Skin of body (tissue), 2 donors: ENCODE measurements around the gene DEF6. TPM values are rescaled to one million over a fixed set of nuclear protein-coding genes. Genes with fewer than 3 reads are reported as not detected.

Experiments
- DNase-seq: peaks from one replicate; lab custom pipeline; 2025; lab: John Stamatoyannopoulos, UW
- total RNA-seq: library from RNA; depleted of rRNA; stranded (reverse); fragments of >200 nt; gene quantifications from one replicate; pipeline ENCODE4 v1.2.3, GENCODE V29; 2014

Gene DEF6
- total RNA-seq, 1 donor from 2014 or later, result 10.9 TPM

DNA sequence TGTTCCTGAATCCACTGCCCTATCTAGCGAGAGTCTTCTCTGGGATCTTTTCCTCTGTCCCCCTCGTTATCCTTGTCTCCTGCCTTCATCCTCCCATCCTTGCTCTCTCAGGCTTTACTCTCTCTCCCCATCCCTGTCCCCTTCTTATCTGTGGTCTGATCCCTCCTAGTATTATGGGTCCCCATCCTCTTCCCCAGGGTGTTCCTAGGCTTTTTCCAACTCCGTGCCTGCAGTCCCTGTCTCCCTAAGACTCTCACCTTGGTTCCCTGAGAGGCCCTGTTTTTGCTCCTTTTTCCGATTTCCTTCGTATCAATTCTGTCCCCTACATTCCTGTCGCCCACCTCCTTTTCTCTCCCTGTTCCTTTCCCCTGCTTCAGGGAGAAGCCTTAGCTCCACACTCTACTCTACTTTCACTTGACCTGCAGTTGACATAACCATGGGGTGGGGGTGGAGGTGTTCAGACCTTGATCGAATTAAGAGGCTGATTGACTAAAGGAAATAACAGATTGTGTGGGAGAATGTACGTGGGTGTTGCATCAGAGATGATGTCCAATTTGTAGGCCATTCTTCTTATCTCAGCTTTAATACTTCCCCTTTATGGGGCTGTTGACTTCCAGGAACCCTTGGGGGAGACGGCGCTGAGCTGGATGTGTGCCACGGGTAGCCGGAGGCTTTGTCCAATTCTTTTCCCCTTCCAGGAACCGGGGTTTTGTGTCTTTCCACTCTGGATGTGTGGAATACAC lies 45.6 kb downstream of the DEF6 start:
- DNase-seq, result no peak

DNA sequence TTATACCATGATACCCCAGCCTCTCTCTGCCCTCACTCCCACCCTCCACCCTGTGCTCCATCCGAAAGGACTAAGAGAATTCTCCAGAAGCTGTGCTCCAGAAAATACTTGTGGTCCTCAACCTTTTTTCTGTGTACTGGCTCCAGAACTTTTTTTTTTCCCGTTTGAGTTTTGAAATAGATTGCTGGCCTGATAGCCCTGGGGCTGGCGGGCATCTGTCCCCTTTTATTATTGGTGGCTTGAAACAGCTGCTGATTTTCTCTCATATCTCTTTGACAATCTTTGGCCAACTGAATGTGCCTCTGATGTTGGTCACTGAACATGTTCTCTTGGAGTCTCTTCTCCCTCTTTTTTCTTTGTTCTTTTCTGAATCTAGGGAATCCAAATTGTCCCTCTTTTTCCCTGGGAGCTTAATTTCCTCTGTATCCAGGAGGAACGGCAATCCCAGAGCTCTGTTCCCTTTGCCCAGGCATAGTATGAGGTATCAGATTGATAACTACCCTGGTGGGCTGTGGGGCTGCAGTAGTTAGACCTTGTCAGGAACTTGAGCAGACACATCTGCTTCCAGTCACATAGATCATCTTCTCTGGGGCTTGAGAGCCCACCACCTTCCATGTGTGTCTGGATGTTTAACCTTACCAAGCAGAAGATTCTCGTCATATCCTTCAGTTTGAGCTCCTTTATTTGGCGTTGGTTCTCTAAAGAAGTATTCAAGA lies 46.4 kb downstream of the DEF6 start:
- DNase-seq, result no peak

DNA sequence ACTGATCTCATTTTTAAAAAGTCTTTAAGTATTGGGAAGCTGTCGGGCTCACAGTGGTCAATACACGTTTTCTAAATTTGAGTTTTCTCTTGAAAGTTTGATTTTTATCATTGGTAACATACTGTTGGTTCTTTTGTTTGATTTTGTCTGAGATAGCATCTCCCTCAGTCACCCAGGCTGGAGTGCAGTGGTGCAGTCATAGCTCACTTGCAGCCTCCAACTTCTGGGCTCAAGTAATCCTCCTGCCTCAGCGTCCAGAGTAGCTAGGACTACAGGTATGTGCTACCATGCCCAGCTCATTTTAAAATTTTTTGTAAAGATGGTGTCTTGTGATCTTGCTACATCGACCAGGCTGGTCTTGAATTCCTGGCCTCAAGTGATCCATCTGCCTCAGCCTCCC lies 53.8 kb downstream of the DEF6 start:
- no peak for DNase-seq

DNA sequence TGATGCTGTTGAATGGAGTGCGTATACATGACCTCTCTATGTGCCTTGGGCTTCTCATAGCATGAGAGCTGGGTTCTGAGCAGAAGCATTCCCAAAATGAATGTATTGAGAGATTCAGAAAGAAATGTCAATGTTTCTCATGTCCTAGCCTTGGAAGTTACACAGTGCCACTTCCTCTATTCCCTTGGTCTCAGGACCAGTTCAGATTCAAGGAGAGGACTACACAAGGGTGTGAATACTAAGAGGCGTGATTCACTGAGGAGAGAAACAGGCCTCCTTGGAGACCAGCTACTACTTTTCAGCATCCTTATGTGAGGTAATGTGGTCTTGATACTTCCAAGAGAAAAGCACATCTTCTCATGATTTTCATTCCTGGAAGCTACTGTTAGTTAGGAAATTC lies 55.1 kb downstream of the DEF6 start:
- DNase-seq, result no peak

DNA sequence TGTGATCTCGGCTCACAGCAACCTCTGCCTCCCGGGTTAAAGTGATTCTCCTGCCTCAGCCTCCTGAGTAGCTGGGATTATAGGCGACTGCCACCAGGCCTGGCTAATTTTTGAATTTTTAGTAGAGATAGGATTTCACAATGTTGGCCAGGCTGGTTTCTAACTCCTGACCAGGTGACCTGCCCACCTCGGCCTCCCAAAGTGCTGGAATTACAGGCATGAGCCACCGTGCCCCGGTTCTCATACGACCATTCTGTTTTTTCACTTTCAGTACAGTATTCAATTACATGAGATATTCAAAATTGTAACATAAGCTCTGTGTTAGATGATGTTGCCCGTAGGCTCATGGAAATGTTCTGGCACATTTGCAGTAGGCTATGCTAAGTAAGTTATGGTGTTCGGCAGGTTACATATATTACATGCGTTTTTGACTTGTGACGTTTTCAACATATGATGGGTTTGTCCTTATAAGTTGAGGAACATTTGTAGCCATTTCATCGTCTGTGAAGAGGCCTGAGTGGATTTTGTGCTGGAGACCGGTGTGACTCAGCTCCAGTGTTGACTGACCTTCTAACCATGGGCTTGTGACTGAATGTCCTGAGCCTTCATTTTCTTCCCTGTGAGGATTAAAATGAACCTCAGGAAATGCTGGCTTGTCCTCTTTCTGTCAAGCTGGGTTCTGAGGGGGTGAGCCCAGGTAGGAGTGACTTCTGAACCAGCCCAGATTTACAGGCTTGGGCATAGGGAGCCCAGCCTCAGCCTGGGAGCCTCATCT lies 56.9 kb downstream of the DEF6 start:
- no peak for DNase-seq

DNA sequence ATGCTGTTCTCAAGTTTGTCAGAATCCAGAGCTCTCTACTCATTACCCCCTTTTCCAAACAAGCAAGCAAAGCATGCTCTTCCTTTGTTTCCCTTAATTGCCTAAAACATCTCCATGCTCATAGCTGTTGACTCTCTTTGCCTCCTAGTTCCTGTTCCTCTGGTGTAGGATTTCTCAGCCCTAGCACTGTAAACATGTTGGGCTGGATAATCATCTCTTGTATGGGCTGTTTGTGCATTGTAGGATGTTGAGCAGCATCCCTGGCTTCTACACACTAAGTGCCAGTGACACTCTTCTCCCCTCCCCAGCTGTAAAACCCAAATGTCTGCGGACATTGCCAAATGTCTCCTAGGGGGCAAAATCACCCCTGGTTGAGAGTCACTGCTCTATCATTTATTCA lies 58.8 kb downstream of the DEF6 start:
- no peak for DNase-seq

DNA sequence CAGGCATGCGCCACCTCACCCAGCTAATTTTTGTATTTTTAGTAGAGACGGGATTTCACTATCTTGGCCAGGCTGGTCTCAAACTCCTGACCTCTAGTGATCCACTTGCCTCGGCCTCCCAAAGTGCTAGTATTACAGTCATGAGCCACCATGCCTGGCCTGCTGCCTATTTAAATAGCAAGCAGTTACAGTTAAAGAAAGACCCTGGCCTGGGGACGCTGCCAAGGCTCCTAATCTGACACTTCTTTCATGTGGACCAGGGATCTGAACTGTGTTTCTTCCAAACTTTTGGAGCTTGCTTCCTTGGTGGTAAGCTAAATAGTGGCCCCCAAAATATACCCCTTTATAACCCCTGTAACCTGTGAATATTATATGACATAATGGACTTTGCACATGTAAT lies 60.1 kb downstream of the DEF6 start:
- DNase-seq, result no peak

DNA sequence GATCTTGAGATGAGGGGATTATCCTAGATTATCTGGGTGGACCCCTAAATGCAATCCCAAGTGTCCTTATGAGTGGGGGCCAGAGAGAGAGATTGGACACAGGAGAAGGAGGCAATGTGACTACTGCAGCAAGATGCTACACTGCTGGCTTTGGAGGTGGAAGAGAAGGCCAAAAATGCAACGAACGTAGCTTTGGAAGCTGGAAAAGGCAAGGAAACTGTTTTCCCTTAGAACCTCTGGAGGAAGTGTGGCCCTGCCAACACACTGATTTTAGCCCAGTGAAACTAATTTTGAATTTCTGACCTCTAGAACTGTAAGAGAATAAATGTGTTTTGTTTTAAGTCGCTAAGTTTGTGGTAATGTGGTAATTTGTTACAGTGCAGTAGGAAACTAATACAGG lies 60.5 kb downstream of the DEF6 start:
- DNase-seq, result no peak

DNA sequence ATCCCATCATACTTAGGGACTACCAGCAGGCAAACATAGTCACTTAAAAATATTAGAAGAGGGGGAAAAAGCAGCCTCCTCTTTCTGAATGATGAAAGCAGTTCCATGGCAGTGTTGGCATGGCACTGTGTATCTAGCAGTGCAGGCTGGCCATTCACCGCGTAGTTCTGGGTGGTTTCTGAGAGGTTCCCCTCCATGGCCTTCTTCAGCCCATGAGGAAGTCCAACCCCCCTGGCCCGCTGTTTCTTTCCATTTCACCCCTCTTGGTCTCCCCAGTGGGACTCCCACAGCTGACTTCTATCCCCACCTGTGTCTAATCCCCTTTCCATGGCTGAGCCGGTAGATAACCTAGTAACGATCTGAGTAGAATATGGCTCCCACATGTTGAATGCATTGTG lies 61.7 kb downstream of the DEF6 start:
- no peak for DNase-seq

DNA sequence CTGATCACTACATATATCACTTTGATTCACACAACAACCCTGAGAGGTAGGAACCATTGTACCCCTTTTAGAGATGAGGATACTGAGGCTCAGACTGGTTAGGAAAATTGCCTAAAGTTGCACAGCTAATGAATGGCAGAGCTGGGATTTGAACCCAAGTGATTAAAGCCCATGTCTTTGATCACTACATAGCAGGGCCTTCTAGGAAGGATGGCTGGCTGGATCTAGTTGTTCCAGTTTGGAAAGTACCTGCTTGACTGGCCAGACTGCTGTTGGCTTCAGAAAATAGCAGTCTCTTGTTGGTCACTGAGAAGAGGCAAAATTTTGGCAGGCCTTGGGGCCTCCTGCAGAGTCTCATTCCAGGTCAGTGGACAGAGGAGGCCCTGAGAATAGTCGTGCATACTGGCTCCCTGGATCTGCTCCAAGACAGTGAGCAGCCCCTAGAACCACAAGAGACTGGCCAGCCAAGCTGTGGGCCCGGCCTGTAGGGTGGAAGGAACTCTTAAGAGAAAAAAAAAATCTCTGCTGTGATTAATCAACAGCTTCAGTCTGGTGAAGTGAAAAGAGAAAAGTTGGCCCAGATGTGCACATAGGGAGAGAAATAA lies 62.2 kb downstream of the DEF6 start:
- DNase-seq, result no peak

DNA sequence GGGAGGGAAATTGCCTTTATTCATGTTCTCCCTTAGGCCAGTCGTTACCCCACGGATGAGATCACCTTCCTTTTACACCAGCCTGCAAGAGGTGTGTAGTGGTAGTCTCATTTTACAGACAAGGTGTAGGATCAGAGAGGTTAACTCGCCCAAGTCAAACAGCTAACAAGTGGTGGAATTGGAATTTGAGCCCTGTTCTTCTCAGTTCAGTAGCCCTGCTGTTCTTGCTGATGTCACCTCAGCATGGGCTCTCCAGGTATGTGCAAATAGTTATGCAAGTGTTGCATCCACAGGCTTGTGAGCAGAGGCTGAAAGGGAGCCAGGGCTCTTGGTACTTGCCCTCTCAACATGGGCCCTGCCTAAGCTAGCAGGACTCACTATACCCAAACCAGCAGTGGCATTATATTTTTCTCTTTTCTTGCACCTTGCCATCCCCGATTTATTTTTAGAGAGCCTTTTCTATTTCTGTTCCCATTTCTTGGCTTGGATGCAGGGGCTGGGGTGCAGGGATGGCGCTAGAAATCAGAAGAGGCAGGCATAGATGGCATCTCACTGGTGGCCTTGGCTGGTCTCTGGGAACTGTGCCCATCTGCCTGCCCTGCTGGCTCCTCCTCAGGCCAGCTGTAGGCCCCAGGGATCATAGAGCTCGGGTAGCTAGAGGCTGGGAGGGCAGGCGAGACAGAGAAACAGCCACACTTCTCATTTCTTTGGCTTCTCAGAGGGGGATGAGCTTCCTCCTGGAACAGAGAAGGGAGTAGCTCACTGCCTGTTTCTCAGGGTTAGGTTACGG lies 62.9 kb downstream of the DEF6 start:
- no peak for DNase-seq

DNA sequence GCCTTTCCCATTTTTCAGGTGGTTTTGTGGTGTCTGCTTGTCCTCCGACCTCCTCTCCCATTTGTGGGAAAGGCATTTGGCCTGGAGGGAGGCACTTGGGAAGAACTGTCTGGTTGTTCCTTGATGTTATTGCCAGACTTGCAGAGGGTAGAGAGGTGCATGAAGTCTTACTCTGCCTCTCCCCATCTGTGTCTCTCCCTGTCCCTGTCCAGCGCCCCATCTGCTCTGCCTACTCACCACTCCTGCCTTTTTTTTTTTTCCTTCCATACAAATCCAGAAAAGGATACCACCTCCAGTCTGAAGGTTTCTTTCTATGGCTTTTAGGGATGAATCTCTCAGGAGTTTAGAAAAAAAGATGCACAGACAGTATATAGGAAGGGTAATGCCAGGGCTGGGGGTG lies 64.6 kb downstream of the DEF6 start:
- no peak for DNase-seq

DNA sequence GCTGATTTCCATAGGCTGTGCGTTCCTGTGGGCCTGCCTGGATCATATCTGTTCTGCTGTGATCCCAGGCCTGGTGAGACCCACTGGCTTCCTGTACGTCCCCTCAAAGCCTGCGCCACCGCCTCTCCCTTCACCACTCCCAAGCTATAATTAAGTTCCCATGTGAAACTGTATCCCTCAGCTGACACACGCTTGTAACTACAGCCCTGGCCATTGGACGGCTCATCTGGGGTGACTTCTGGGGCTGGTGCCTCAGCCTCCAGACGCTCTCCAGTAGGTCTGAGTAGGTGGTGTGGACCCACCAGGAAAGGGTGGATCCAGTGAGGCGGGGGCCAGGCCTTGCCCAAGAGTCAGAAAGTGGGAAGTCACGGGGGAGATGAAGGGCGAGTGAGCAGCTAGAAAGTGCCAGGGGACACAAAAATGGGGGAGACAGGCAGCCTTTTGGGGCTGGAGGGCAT lies 65.7 kb downstream of the DEF6 start:
- peak; percentile 28 for DNase-seq

DNA sequence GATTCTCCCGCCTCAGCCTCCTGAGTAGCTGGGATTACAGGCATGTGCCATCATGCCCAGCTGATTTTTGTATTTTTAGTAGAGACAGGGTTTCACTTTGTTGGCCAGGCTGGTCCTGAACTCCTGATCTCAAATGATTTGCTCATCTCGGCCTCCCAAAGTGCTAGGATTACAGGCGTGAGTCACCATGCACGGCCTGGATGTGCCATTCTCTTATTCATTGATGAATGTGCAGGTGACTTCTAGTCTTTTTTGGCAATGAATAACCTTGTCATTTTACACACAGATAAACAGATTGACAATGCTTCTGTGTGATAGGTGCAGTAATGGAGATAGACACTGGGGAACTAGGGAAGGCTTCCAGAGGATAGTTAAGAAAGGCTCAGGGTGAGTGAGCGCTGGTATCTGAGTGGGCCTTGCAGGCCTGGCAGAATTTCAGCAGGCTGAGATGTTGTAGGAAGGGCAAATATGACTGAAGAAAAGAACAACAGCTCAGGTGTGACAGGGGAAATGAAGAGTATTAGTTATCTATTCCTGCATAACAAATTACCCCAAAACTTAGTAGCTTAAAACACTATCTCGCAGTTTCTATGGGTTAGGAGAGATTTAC lies 68.1 kb downstream of the DEF6 start:
- no peak for DNase-seq

DNA sequence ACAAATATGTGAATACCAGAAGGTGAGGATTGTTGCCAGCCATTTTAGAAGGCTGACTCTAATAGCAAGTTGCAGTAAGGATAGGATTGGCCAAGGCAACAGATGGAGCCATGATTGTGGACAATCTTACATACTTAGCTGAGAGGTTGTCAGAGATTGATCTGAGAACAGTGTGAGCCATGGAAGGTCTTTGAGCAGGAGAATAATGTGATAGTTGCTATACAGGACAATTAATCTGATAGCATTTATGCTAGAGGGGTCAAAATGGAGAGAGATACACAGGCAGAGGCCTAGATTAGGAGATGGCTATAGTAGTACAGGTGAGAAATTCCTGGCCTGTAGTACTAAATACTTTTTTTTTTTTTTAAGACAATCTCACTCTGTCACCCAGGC lies 68.6 kb downstream of the DEF6 start:
- DNase-seq, result no peak

DNA sequence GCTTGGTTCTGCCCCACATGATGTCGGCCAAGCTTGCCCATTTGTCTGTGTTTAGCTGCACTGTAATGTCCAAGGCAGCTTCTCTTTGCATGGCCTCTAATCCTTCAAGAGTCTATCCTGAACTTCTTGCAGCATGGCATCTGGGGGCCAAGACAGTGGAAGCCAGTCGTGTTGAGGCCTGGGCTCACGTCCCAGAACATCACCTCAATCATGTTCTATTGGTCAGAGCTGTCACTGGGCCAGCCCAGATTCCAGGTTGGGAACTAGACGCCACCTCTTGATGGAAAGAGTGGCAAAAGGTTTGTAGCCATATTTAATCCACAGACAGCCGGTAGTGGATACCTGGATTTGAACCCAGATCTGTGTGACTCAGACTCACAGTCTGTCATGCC lies 70.0 kb downstream of the DEF6 start:
- DNase-seq, result no peak

DNA sequence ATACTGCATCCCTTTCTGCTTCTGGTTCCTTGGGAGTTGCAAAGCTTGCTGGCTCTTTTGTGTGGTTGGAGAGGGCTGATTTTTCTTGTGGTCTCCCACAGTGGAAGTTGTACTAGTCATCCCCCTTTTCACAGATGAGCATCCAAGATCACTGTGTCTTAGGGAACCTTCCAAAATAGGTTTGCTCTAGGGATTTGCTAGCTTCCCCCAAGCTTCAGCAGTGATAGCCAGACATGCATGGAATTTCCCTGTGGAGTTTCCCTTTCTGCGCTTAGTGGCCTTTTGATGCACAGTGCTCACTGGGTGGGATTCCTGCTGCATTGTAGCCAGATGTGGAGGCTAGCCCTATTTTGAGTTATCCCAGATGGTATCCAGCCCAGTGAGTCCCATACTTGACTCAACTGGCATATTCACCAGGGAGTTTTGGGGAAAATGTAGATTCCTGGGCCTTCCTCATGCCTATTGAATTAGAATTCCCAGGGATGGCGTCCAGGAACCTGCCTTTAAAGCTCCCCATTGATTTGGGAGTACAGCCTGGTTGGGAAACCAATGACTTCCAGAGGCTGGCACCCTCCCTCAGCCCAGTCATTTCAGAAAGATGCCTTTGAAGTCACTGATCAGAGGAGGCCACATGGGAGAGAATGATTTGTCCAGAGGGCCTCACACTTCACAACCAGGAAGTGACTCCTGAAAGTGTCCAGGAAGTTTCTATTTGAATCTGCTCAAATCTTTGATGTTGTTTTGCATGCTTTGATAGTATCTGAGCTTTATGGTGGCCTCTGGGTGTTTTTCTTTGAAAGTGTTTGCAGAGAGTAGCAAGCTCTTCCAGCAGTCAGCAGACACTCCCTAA lies 70.6 kb downstream of the DEF6 start:
- peak; percentile 50 for DNase-seq

DNA sequence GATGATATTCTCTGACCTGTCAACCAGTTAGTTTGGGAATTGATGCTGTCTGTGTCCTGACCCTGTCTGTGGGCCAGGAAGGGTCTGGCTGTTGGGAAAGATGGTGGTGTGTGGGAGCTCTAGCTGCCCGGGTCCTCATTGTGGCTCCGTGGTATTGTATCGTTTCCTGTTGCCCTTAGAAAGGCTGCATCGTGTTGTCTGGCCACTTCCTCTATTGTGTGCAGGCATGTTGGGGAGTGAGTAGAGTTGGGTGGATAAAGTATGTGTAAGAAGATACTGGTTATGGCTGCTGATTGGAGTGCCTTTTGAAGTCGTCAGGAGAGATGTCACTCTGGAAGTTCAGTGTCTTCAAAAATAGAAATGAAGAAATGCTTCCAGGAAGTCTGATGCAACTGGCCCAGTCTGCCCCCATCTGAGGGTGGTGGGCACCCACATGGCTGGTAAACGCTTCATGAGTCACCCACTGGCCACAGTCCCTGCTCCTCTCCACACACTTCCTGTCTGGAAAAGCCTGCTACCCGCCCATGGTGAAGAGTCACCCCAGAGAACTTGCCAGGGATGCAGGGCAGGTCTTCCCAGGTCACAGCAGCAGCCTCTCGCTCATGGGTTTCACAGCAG lies 72.6 kb downstream of the DEF6 start:
- no peak for DNase-seq

DNA sequence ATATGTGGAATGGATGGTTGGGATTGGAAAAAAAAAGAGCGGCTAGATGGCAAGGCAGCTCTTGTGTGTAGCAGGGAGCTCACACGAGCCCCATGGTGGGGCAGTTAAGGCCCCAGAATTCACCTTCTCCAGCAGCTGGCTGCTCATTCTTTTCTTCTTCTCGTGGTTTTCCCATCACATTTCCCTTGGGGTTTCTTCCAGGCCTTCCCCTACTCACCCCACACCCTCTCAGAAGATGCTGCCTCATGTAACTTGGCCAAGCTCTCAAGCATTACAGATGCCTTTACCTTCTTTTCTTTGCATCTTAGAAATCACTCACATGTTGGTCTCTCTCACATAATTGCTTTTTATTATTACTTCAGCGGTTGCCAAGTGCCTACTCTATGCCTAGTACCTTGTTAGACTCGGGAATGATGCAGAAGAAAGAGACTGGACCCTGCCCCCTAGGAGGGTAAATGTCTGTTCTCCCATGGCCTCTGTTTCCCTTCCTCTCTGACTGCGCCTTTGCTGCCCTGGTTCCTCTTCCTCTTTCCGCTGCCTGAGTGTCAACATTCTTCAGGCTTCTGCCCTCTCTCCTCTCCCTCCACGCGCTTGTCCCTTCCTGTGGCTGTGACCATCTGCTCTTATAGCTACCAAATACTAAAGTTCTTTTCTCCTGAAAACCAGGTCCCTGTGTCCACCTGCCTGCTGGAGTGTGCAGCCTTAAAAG lies 73.3 kb downstream of the DEF6 start:
- DNase-seq, result no peak
